Measurements from ENCODE around the gene KRT72.

KRT72 gene

GRCh38 chr12:52629281-52630007 lies 28.2 kb upstream of the KRT72 start:
- no peak for TF ChIP-seq ZFX (IDR thresholded peaks at IDR 0.05; ENCODE audit: borderline replicate concordance)
- TF ChIP-seq, protein P1, sequence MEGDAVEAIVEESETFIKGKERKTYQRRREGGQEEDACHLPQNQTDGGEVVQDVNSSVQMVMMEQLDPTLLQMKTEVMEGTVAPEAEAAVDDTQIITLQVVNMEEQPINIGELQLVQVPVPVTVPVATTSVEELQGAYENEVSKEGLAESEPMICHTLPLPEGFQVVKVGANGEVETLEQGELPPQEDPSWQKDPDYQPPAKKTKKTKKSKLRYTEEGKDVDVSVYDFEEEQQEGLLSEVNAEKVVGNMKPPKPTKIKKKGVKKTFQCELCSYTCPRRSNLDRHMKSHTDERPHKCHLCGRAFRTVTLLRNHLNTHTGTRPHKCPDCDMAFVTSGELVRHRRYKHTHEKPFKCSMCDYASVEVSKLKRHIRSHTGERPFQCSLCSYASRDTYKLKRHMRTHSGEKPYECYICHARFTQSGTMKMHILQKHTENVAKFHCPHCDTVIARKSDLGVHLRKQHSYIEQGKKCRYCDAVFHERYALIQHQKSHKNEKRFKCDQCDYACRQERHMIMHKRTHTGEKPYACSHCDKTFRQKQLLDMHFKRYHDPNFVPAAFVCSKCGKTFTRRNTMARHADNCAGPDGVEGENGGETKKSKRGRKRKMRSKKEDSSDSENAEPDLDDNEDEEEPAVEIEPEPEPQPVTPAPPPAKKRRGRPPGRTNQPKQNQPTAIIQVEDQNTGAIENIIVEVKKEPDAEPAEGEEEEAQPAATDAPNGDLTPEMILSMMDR (IDR thresholded peaks at IDR 0.05), result no peak
- no peak overlapping the region for H3K27ac ChIP-seq

- no peak for TF ChIP-seq ZFX (IDR thresholded peaks at IDR 0.05; ENCODE audit: borderline replicate concordance)
- TF ChIP-seq, protein P1 (IDR thresholded peaks at IDR 0.05), result no peak
- H3K27ac ChIP-seq, result no peak overlapping the region
Measured at GRCh38 chr12:52628841-52629240, 27.6 kb upstream of the KRT72 start.

- TF ChIP-seq, protein P1 (IDR thresholded peaks at IDR 0.05), result no peak
- no peak for TF ChIP-seq ZFX (IDR thresholded peaks at IDR 0.05; ENCODE audit: borderline replicate concordance)
- H3K27ac ChIP-seq, result no peak overlapping the region
Measured at GRCh38 chr12:52628111-52628507, 26.8 kb upstream of the KRT72 start.

GRCh38 chr12:52627395-52628110 lies 26.3 kb upstream of the KRT72 start:
- no peak for TF ChIP-seq ZFX (IDR thresholded peaks at IDR 0.05; ENCODE audit: borderline replicate concordance)
- TF ChIP-seq, protein P1 (IDR thresholded peaks at IDR 0.05), result no peak
- H3K27ac ChIP-seq, result no peak overlapping the region

DNA sequence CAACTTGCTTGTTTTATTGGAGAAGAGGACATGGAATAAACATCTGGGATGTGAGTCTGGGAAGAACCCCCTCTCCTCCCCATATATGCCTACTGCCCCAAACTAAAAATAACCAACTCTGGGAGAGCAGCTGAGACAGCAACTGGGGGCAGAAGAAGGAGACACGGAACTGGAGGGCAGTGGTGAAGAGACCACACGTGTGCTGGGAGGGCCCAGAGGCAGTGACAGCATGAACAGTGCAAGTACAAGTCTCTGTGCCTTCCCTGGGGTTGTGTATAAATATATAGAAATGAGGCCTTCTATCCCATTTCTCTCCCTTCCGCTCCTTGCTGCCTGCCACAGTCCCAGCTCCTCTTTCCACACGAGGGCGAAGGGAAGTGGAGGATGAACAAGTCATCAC lies 21.1 kb upstream of the KRT72 start:
- H3K27ac ChIP-seq, result no peak overlapping the region
- TF ChIP-seq, protein P1 (IDR thresholded peaks at IDR 0.05), result no peak
- TF ChIP-seq ZFX (IDR thresholded peaks at IDR 0.05; ENCODE audit: borderline replicate concordance), result no peak

GRCh38 chr12:52618866-52619265 lies 17.6 kb upstream of the KRT72 start:
- no peak overlapping the region for H3K27ac ChIP-seq
- TF ChIP-seq ZFX (IDR thresholded peaks at IDR 0.05; ENCODE audit: borderline replicate concordance), result no peak
- TF ChIP-seq, protein P1 (IDR thresholded peaks at IDR 0.05), result no peak

DNA sequence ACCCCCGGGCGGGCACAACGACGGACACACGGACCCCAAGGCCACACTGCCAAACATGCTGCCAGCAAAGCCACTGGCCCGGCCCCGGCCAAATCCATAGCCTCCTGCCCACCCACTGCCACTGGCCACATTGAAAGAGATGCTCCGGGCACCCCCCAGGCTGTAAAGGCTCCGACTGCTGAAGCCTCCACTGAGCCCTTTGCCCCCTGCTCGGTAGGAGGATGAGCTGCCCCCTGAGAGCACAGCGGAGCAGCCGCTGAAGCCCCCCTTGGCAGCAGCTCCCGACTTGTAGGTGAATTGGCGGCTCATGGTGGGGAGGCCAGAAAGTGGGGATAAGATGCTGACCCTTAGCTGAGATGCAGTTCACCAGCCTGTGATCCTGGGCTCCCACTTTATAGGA lies 17.0 kb upstream of the KRT72 start, which contains the start of gene KRT73:
Gene KRT73 (minus strand): TSS at position 344 of the 400 bp plus-strand sequence. CDS start 35 bp downstream, at position 309.
- H3K27ac ChIP-seq, result no peak within 1 kb of the TSS
- no peak for TF ChIP-seq ZFX (IDR thresholded peaks at IDR 0.05; ENCODE audit: borderline replicate concordance)
- TF ChIP-seq, protein P1 (IDR thresholded peaks at IDR 0.05), result no peak
